ENCODE data around the gene UBN1.

The UBN1 gene

DNA sequence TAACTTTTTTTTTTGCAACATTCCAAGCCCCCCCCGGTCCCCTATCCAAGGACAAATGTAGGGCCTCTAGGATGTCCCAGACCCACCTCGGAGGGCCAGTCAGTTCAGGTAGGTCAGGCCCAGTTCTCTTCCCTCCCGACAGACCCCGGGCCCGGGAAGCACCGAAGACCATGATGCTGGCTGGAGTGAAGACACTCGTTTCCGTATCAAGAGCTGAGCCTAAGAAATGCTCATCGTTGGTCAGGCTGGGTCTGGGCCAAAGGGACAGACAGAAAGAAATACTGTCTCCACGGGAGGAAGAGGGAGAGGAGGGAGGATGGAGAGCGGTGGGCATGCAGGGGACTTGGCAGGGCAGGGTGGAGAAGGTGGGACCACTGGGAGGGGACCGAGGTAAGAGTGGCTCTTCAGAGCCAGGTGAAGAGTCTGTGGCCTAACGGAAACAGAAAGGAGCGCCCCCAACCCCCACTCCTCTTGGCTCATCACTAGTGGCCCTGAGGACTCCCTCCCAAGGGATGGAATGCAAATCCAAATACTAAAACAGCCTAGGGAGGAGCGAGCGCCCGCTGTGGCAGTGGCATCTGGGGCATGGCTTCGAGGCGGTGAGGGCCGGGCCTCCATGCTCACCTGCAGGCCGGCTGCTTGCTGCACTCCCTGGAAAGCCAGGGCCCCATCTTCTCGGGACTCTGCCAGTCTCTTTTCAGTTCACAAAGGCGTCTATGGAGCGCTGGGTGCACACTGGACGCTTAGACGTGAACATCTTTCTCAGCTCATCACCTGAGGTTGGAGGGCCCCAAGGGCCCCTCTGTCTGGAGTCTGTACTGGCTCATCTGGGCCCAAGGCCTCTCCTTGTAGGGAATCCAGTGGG, 43.2 kb upstream of the UBN1 start:
- Histone ChIP-seq H3K27me3 (no peaks in the 10 kb centered on the region), H3K4me3 (ENCODE audit: low read depth in 1 of 2, low read length in 1 of 2) (peak overlapping the region; percentile 79 to 100), H3K4me1 (ENCODE audit: control insufficient read depth in 1 of 2, insufficient read depth in 1 of 2, low read depth in 1 of 2, low read length in 1 of 2) (peaks cover 33 to 40% of the 10 kb centered on the region in 2 experiments), H3K27ac (peak overlapping the region; percentile 91), H3K36me3 (peaks cover 58% of the 10 kb centered on the region), H3K9me3 (no peaks in the 10 kb centered on the region)
- TF ChIP-seq, protein P1, sequence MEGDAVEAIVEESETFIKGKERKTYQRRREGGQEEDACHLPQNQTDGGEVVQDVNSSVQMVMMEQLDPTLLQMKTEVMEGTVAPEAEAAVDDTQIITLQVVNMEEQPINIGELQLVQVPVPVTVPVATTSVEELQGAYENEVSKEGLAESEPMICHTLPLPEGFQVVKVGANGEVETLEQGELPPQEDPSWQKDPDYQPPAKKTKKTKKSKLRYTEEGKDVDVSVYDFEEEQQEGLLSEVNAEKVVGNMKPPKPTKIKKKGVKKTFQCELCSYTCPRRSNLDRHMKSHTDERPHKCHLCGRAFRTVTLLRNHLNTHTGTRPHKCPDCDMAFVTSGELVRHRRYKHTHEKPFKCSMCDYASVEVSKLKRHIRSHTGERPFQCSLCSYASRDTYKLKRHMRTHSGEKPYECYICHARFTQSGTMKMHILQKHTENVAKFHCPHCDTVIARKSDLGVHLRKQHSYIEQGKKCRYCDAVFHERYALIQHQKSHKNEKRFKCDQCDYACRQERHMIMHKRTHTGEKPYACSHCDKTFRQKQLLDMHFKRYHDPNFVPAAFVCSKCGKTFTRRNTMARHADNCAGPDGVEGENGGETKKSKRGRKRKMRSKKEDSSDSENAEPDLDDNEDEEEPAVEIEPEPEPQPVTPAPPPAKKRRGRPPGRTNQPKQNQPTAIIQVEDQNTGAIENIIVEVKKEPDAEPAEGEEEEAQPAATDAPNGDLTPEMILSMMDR (IDR thresholded peaks at IDR 0.05), result no peak

GRCh38 chr16:4805231-4805630, 42.0 kb upstream of the UBN1 start:
- Histone ChIP-seq H3K36me3 (peaks cover 62% of the 10 kb centered on the region), H3K4me1 (ENCODE audit: control insufficient read depth in 1 of 2, insufficient read depth in 1 of 2, low read depth in 1 of 2, low read length in 1 of 2) (peaks cover 31 to 37% of the 10 kb centered on the region in 2 experiments), H3K27ac (no peak overlapping the region), H3K9me3 (no peaks in the 10 kb centered on the region), H3K4me3 (ENCODE audit: low read depth in 1 of 2, low read length in 1 of 2) (no peak overlapping the region), H3K27me3 (no peaks in the 10 kb centered on the region)
- TF ChIP-seq, protein P1 (IDR thresholded peaks at IDR 0.05), result no peak

GRCh38 chr16:4806280-4806679, 41.0 kb upstream of the UBN1 start:
- Histone ChIP-seq H3K36me3 (peaks cover 72% of the 10 kb centered on the region), H3K27ac (no peak overlapping the region)

GRCh38 chr16:4811242-4811641, 36.0 kb upstream of the UBN1 start:
- H3K36me3 ChIP-seq, result peaks cover 96% of the 10 kb centered on the region
- H3K9me3 ChIP-seq, result no peaks in the 10 kb centered on the region
- no peaks in the 10 kb centered on the region for H3K27me3 ChIP-seq
- no peaks in the 10 kb centered on the region for H3K4me1 ChIP-seq (ENCODE audit: control insufficient read depth in 1 of 2, insufficient read depth in 1 of 2, low read depth in 1 of 2, low read length in 1 of 2)
- TF ChIP-seq, protein P1 (IDR thresholded peaks at IDR 0.05), result no peak
- H3K4me3 ChIP-seq (ENCODE audit: low read depth in 1 of 2, low read length in 1 of 2), result no peak overlapping the region
- H3K27ac ChIP-seq, result no peak overlapping the region

More at GRCh38 chr16:4806280-4806679, 41.0 kb upstream of the UBN1 start:
- Histone ChIP-seq H3K9me3 (no peaks in the 10 kb centered on the region), H3K4me3 (ENCODE audit: low read depth in 1 of 2, low read length in 1 of 2) (no peak overlapping the region), H3K4me1 (ENCODE audit: control insufficient read depth in 1 of 2, insufficient read depth in 1 of 2, low read depth in 1 of 2, low read length in 1 of 2) (peaks cover 21 to 26% of the 10 kb centered on the region in 2 experiments), H3K27me3 (no peaks in the 10 kb centered on the region)
- TF ChIP-seq, protein P1 (IDR thresholded peaks at IDR 0.05), result no peak

DNA sequence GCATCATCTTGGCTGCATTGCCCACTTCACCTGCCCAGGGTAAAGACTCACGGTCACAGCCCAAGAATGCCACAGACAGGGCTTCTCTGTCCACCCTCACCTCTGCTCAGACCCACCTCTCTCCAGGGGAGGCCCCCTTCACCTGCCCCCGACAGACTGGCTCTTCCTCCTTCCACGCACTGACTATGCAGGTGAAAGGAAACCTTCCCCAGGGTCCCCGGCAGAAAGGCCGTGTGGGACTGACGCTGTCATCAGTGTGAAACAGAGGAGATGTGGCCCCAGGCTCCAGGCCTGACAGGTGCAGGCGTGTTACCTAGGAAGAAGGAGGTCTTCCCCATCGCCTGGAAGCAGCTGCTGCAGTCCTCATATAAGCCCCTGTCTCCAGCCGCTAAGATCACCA, 35.5 kb upstream of the UBN1 start:
- Histone ChIP-seq H3K27me3 (no peaks in the 10 kb centered on the region), H3K4me3 (ENCODE audit: low read depth in 1 of 2, low read length in 1 of 2) (no peak overlapping the region), H3K9me3 (no peaks in the 10 kb centered on the region), H3K4me1 (ENCODE audit: control insufficient read depth in 1 of 2, insufficient read depth in 1 of 2, low read depth in 1 of 2, low read length in 1 of 2) (no peaks in the 10 kb centered on the region), H3K27ac (no peak overlapping the region), H3K36me3 (peaks cover 98% of the 10 kb centered on the region)
- TF ChIP-seq, protein P1 (IDR thresholded peaks at IDR 0.05), result no peak
